Dedifferentiated amniotic fluid mesenchymal stem cell (primary cell): ENCODE measurements around the gene VIPR1.

ENCODE experiments used
- DNase-seq: peaks from one replicate; pipeline ENCODE4 v3.0.0-alpha.2; 2016; ENCODE audit errors: extremely low spot score

The VIPR1 gene

GRCh38 chr3:42511201-42511600, 8.8 kb downstream of the VIPR1 start:
- DNase-seq = no peak

GRCh38 chr3:42511736-42512135, 9.3 kb downstream of the VIPR1 start:
- no peak for DNase-seq

GRCh38 chr3:42513121-42513520, 10.7 kb downstream of the VIPR1 start:
- DNase-seq = no peak

DNA sequence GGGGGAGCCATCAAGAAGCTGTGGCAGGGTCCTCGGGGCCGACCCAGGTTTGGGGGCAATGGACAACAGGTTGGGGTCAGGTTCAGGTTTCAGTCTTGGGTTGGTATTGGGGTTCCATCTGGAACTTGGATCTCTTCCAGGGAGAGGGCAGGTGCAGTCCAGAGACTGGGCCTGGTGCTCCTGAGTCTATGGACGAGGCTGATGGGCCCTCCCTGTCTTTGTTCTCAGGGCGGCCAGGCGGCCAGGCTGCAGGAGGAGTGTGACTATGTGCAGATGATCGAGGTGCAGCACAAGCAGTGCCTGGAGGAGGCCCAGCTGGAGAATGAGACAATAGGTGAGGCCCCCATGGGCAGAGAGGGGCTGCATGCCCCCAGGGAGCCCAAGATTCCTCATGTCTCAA, 11.1 kb downstream of the VIPR1 start:
- DNase-seq = no peak

GRCh38 chr3:42514876-42515275, 12.4 kb downstream of the VIPR1 start:
- DNase-seq = no peak

DNA sequence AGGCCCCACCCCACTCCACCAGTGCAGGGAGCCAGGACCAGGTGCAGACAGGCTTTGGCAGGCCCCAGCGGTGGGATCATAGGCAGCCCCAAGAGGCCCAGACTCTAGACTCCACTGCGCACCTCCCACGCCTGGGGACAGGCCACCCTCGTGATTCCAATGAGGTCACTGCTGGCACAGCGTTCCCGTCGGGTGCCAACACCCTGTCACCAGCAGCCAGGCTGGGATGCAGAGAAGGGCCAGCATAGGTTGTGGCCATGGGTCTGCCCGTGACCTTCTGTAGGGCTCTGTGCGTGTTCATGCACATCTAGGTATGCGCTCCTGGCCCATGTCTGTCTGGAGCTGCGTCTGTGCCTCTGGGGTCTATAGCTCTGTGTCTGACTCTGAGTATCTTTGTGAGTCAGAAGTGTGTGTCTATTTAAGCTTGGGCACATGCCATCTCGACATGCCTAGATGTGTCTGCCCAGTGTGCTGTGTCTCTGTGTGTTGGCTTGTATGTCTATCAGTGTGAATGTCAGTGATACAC, 13.0 kb downstream of the VIPR1 start:
- DNase-seq = no peak

DNA sequence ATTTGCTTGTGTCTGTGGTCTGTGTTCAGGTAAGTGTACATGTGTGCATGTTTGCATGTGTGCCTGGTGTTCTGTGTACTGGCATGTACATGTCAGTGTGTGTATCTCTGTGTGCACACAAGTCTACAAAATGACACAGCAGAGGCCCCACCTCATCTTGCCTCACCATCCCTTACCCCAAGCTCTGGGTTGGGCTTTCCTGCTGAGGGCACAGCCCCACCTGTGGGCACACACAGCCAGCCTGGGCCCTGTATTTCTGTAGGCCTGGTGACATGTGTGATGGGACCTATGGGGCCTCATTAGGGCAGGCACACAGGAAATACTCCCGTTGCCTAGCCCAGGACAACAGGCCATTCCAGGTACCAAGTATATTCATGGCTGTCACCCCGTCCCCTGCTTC, 13.5 kb downstream of the VIPR1 start:
- no peak for DNase-seq

- DNase-seq = no peak
These were observed 14.0 kb downstream of the VIPR1 start for GRCh38 chr3:42516443-42516842.

DNA sequence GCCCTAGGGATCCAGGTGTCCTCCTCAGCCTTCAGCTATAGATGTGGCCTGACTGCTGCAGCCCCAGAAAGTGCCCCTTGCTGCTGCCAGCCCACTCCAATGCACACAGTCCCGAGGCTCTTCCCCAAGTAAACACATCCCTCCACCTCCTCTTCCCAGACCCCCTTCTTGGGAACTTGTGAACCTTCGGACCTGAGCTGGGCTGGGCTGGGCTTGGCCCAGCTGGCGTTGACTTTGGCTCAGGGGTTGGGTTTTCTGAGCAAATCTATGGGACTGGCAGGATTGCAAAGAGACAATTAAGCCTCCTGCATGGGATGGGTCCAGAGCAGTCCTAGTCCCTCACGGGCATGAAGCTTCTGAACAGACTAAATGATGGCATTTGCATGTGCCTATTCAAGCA, 14.7 kb downstream of the VIPR1 start:
- no peak for DNase-seq

GRCh38 chr3:42518800-42519567, 16.5 kb downstream of the VIPR1 start:
- no peak for DNase-seq

- no peak for DNase-seq
These were observed 17.1 kb downstream of the VIPR1 start for GRCh38 chr3:42519568-42519962.

DNA sequence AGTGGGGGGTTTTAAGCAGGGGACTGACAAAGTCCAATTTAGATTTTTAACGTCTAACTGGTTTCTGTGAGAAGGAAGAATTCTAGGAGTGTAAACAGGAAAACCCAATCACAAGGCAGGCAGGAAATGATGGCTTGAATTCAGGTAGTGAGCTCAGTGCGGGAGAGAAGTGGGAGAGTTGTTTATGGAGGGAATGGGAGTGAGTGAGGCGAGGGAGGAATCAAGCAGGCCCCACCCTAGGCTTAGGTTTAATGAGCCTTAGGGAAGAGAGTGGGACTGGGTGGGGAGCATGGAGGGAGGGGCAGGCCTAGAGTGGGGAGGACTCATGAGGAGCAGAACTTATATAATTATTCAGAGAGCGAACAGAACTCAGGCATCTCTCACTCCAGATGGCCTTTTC, 17.9 kb downstream of the VIPR1 start:
- DNase-seq = no peak

DNA sequence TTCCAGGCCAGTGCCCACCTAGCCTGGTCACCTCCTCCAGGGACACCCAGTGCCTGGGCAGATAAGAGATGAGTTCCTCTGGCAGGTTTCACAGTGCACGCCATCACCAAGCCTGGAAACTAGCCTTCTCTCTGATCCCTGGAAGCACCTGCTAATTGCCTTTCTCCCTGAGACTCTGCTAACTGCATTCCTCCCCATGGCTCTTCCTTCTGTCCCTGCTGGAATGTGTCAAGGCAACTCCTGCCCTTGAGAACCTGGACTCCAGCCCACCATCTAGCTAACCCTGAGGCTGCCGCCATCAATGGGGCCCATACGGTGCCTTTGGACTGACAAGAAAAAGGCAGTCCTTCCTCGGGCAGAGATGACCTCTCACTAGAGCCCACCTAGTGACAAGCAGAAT, 18.5 kb downstream of the VIPR1 start:
- DNase-seq = no peak

- no peak for DNase-seq
These were observed 22.3 kb downstream of the VIPR1 start for GRCh38 chr3:42524751-42525150.

DNA sequence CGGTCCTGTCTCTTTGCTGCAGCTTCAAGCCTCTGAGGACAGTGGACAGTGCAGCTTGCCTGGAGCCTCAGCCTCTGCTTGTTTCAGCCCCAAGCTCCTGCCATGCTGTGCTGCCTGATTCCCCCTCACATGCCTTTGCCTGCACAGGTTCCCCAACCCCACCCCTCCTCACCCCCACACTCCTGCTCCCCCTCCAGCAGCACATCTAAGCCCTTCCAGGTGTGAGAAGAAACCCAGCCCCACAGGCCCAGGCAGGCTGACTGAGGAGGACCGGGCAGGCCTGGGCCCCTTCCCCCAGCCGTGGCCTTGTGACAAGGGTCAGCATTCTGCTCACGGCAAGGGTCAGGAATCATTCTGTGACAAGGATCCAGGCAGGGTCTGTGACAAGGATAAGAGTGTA, 22.8 kb downstream of the VIPR1 start:
- no peak for DNase-seq

DNA sequence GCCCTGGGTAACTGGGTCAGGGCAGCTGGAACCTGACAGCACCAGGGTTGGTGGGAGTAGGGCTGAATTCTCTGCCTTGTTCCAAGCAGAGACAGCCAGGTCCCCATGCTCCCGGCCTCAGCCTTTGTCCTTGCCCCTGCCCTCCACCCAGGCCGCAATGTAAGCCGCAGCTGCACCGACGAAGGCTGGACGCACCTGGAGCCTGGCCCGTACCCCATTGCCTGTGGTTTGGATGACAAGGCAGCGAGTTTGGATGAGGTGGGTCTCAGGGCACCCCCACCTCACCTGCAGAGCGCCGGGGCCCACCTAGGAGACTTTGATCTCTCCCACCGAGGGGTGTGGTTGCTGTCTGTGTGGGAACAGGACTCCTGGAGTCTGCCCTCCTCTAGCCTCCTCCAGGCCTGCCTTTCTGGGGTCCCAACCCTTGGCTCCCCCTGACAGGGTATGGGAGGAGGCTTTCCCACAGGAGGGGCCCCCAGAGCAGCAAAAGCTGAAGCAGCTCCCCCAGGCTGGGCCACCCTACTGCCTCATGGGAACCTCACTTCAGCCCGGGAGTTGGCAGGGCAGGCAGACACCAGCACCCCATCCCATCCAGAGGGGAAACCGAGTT, 23.4 kb downstream of the VIPR1 start:
- DNase-seq = no peak

- DNase-seq = no peak
These were observed 24.3 kb downstream of the VIPR1 start for GRCh38 chr3:42526616-42527367.

DNA sequence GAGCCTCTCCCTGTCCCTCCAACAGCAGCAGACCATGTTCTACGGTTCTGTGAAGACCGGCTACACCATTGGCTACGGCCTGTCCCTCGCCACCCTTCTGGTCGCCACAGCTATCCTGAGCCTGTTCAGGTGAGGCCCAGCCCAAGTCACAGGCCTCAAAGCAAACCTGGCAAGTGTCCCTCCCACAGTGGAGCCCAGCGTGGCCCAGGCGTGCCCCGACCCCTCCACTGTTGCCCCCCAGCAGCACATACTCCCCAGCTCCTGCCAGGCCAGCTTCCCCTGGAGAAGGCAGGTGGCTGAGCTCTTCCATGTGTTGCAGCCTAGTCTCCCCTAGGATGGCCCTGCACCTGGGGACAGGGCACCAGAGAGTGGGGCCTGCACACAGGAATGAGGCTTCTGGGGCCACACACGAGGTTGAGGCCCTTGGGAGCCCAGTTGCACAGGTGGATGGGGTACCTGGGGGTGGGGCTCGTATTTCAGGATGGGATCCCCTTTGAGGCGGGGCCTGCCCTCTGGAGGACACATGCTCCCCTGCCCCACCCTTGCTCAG, 25.0 kb downstream of the VIPR1 start:
- no peak for DNase-seq

DNA sequence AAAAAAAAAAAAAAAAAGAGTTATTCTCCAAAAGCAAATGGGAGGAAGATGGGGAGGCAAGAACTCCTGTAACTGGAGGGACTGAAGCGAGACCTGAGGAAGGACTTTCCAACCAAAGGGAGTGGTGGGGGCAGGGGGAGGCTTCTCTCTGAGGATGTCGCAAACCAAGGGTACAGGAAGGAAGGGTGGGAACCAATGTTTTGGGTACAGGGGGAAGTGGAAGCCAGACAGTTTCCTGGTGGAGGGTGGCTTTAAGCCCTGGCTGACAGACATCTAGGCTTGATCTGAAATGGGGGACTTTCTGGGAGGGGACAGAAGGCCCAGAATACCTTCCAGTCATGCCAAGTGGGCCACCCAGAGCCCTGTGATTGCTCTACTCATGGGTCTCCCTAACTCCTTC, 27.0 kb downstream of the VIPR1 start:
- DNase-seq = no peak

- DNase-seq = no peak
These were observed 27.6 kb downstream of the VIPR1 start for GRCh38 chr3:42530073-42530472.

GRCh38 chr3:42531470-42531869, 29.0 kb downstream of the VIPR1 start:
- DNase-seq = no peak

- DNase-seq = no peak
These were observed 29.8 kb downstream of the VIPR1 start for GRCh38 chr3:42532229-42532628.
